PC-3 (cell line): ENCODE measurements around the gene CEP85.

ENCODE experiments used
- EZH2 ChIP-seq: fragments of 300-600 bp; sonication (generic); IDR thresholded peaks from one replicate; pipeline ENCODE4 v1.6.1; 2017; ENCODE audit warnings: antibody characterized with exemption, mild to moderate bottlenecking, low read length; ENCODE audit not compliant: unreplicated experiment
- TF ChIP-seq, protein P1 (sequence below): fragments of 300-600 bp; sonication (generic); conservative IDR thresholded peaks from 2 replicates; pipeline ENCODE4 v1.5.1; 2017; ENCODE audit warnings: antibody characterized with exemption, low read depth, mild to moderate bottlenecking, low read length

DNA sequence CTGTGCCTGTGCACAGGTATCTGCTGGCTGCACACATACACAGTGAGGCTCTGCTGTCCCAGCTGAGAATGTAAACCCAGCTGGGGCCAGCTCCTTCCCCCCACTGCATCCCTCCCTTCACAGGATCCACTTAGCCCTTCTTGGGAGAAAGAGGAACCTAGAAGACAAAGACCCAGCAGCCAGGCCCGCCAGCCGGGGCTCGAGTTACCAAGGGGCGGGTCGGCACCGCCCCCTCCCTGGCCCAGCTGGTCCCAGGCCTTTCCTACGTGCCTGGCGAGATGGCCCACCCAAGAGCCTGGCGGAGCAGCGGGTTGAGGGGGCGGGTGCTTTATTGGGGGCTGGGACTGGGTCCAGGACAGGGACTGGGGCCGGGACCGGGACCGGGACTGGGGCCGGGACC lies 48.0 kb downstream of the CEP85 start:
- TF ChIP-seq EZH2 = no peak
- TF ChIP-seq, protein P1, sequence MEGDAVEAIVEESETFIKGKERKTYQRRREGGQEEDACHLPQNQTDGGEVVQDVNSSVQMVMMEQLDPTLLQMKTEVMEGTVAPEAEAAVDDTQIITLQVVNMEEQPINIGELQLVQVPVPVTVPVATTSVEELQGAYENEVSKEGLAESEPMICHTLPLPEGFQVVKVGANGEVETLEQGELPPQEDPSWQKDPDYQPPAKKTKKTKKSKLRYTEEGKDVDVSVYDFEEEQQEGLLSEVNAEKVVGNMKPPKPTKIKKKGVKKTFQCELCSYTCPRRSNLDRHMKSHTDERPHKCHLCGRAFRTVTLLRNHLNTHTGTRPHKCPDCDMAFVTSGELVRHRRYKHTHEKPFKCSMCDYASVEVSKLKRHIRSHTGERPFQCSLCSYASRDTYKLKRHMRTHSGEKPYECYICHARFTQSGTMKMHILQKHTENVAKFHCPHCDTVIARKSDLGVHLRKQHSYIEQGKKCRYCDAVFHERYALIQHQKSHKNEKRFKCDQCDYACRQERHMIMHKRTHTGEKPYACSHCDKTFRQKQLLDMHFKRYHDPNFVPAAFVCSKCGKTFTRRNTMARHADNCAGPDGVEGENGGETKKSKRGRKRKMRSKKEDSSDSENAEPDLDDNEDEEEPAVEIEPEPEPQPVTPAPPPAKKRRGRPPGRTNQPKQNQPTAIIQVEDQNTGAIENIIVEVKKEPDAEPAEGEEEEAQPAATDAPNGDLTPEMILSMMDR = no peak
